GM12892 (cell line): ENCODE data around the gene PTPRN.
A peak's percentile ranks its signal among the peaks of the same experiment; 100 is the strongest.

Experiments used
- POLR2A ChIP-seq: IDR thresholded peaks from 2 replicates; pipeline ENCODE4 v1.6.1; 2011; ENCODE audit warnings: low read depth, low read length, control low read depth
- POLR2AphosphoS5 ChIP-seq: IDR thresholded peaks from 2 replicates; pipeline ENCODE4 v1.6.1; 2011; ENCODE audit warnings: low read depth, low read length, control low read depth

DNA sequence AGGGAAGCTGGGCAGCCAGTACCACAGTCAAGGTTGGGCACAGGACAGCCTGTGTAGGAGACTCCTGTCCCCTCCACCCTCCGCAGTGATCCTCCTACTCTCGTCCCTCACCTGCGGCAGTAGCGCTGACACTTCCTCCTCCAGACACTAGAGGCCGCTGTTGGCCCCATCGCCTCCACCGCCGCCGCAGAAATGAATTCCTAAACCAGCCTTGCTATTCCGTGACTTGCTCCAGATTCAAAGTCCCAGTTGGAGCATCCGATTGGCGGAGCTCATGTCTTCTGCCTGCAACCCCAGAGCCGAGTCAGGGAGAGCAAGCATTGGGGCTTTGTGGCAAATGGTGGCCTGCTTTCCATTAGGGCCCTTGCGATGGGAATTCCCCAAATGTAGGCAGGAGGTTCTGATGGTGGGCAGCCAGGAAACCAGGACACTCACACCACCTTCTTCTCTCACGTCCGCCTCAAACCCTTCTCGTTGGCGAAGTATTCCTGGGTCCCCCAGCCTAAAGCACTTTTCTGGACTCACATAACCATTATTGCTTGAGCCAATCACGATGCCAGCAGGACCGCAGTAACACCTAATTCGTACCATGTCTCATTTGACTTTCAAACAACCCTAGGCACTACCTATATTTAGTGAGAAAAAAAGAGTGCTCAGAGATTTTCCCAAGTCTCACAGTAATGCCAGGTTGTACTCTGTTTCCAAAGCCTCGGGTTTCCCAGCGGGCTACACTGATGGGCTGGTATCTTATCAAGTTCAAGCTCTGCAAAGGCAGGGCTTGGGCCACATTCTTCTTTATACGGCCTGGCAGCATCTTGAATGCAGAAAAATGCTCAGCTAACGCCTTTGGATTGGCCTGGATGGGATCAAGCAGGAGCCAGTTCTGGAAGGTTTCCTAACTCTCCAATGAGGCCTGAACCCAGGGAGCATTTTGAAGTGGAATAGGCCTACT lies 31.2 kb downstream of the PTPRN start:
- 0 out of 2 replicates have a peak, but pooled peaks have one; percentile 32 for TF ChIP-seq POLR2A
- TF ChIP-seq POLR2AphosphoS5: no peak
